ENCODE measurements around the gene STRA6. TPM values are rescaled to one million over a fixed set of nuclear protein-coding genes. Genes with fewer than 3 reads are reported as not detected.
A peak's percentile ranks its signal among the peaks of the same experiment; 100 is the strongest.

STRA6 gene
- total RNA-seq, 4 donors from 2014 or later = 0.76 to 2.2 (median 1.5) TPM; not detected in 1

GRCh38 chr15:74245342-74245931 is 42.9 kb upstream of the STRA6 start:
- Histone ChIP-seq H3K4me3 (peak overlapping the region in 1 of 4 donors; percentile 29), H3K27ac (no peak overlapping the region), H3K9me3 (no peaks in the 10 kb centered on the region), H3K27me3 (peaks cover 0 to 58% (median 4%) of the 10 kb centered on the region in 4 donors), H3K4me1 (peaks cover 4 to 36% (median 21%) of the 10 kb centered on the region in 3 donors), H3K36me3 (no peaks in the 10 kb centered on the region)
- no peak for TF ChIP-seq POLR2A (IDR thresholded peaks at IDR 0.05)
- TF ChIP-seq CTCF (IDR thresholded peaks at IDR 0.05) = no peak
- no peak for DNase-seq
- intact Hi-C loops (cut with DNase I) = no loop called here
- WGBS, 2 donors = 0 to 8% methylated on average over 1 to 8 of the region's 36 CpGs

GRCh38 chr15:74244822-74245341 is 42.3 kb upstream of the STRA6 start:
- no peaks in the 10 kb centered on the region for H3K36me3 ChIP-seq
- intact Hi-C loops (cut with DNase I) = no loop called here
- TF ChIP-seq CTCF (IDR thresholded peaks at IDR 0.05) (no peak), POLR2A (IDR thresholded peaks at IDR 0.05) (no peak)
- no peak overlapping the region for H3K27ac ChIP-seq
- peaks cover 0 to 58% (median 4%) of the 10 kb centered on the region in 4 donors for H3K27me3 ChIP-seq
- DNase-seq = no peak
- H3K4me1 ChIP-seq = peaks cover 8 to 41% (median 26%) of the 10 kb centered on the region in 3 donors
- 62 to 93% methylated on average over 3 of the region's 4 CpGs for WGBS, 2 donors
- no peaks in the 10 kb centered on the region for H3K9me3 ChIP-seq
- no peak overlapping the region for H3K4me3 ChIP-seq

GRCh38 chr15:74243431-74243830 is 40.8 kb upstream of the STRA6 start:
- intact Hi-C loops (cut with DNase I) = no loop called here
- WGBS, 2 donors = 71 to 80% methylated on average over 7 of the region's 7 CpGs
- DNase-seq = no peak

GRCh38 chr15:74242441-74243185 is 40.0 kb upstream of the STRA6 start:
- Histone ChIP-seq H3K27me3 (peaks cover 0 to 50% (median 4%) of the 10 kb centered on the region in 4 donors), H3K36me3 (no peaks in the 10 kb centered on the region), H3K4me3 (no peak overlapping the region), H3K4me1 (peaks cover 9 to 47% (median 31%) of the 10 kb centered on the region in 3 donors), H3K27ac (no peak overlapping the region), H3K9me3 (no peaks in the 10 kb centered on the region)
- no peak for DNase-seq
- intact Hi-C loops (cut with DNase I) = no loop called here
- TF ChIP-seq POLR2A (IDR thresholded peaks at IDR 0.05) (no peak), CTCF (IDR thresholded peaks at IDR 0.05) (no peak)
- 56 to 63% methylated on average over 8 to 9 of the region's 11 CpGs for WGBS, 2 donors

More at GRCh38 chr15:74243431-74243830, 40.8 kb upstream of the STRA6 start:
- Histone ChIP-seq H3K4me1 (peaks cover 9 to 47% (median 31%) of the 10 kb centered on the region in 3 donors), H3K4me3 (no peak overlapping the region), H3K27ac (no peak overlapping the region), H3K36me3 (no peaks in the 10 kb centered on the region), H3K27me3 (peaks cover 0 to 52% (median 4%) of the 10 kb centered on the region in 4 donors), H3K9me3 (no peaks in the 10 kb centered on the region)
- TF ChIP-seq CTCF (IDR thresholded peaks at IDR 0.05) (no peak), POLR2A (IDR thresholded peaks at IDR 0.05) (no peak)

Measured in esophagus squamous epithelium (tissue), 5 donors.